OCI-LY3 (cell line): Measurements from ENCODE around the gene PRPF38A.

Experiments
- H2AFZ ChIP-seq: fragments of 200-600, 300-600 bp; shearing (Covaris generic); 2 replicates; pipeline ENCODE4 v1.6.0; 2014; ENCODE audit warnings: antibody characterized with exemption, low read depth, low read length
- H3K27ac ChIP-seq: fragments of 200-600, 300-600 bp; sonication (generic); 2 replicates; pipeline ENCODE4 v1.5.1; 2014; ENCODE audit warnings: mild to moderate bottlenecking, low read length, moderate library complexity, mixed read lengths
- H3K27me3 ChIP-seq: fragments of 200-600, 300-600 bp; sonication (generic); 2 replicates; pipeline ENCODE4 v1.6.1; 2014; ENCODE audit warnings: low read depth, low read length, mixed read lengths
- H3K36me3 ChIP-seq: fragments of 200-600, 300-600 bp; sonication (generic); replicated peaks from 2 replicates; pipeline ENCODE3; 2014; ENCODE audit warnings: low read depth, low read length, mixed read lengths
- H3K4me1 ChIP-seq: fragments of 300-600, 200-600 bp; sonication (generic); 2 replicates; pipeline ENCODE4 v1.6.1; 2014; ENCODE audit warnings: low read length, mixed read lengths
- H3K4me2 ChIP-seq: fragments of 200-600, 300-600 bp; sonication (generic); 2 replicates; pipeline ENCODE4 v1.6.1; 2014; ENCODE audit warnings: low read length, mixed read lengths
- H3K4me3 ChIP-seq: fragments of 300-600, 200-600 bp; sonication (generic); 2 replicates; pipeline ENCODE4 v1.5.1; 2014; ENCODE audit warnings: antibody characterized with exemption, mild to moderate bottlenecking, low read length, moderate library complexity
- H3K79me2 ChIP-seq: fragments of 300-600, 200-600 bp; shearing (Covaris generic); 2 replicates; pipeline ENCODE4 v1.6.1; 2014; ENCODE audit warnings: mild to moderate bottlenecking, low read length, mixed read lengths
- H3K9ac ChIP-seq: fragments of 300-600, 200-600 bp; shearing (Covaris generic); 2 replicates; pipeline ENCODE4 v1.6.0; 2014; ENCODE audit warnings: mild to moderate bottlenecking, low read length, moderate library complexity
- H3K9me3 ChIP-seq: fragments of 200-600, 300-600 bp; shearing (Covaris generic); 2 replicates; pipeline ENCODE4 v1.6.1; 2014; ENCODE audit warnings: low read length, mixed read lengths; ENCODE audit not compliant: insufficient read depth
- H4K20me1 ChIP-seq: fragments of 200-600, 300-600 bp; sonication (generic); 2 replicates; pipeline ENCODE4 v1.6.1; 2016; ENCODE audit warnings: low read length, mixed read lengths; ENCODE audit not compliant: insufficient read depth
- EZH2phosphoT487 ChIP-seq: fragments of 200-600 bp; shearing (Covaris generic); IDR thresholded peaks from 2 replicates; pipeline ENCODE4 v1.6.1; 2018; ENCODE audit warnings: antibody characterized with exemption, mixed run types, low read depth
- TF ChIP-seq, protein P1 (sequence below): fragments of 200-600, 300-600 bp; sonication (generic); IDR thresholded peaks from 2 replicates; pipeline ENCODE4 v1.5.1; 2014; ENCODE audit warnings: antibody characterized with exemption, low read length, low read depth

The PRPF38A gene, protein sequence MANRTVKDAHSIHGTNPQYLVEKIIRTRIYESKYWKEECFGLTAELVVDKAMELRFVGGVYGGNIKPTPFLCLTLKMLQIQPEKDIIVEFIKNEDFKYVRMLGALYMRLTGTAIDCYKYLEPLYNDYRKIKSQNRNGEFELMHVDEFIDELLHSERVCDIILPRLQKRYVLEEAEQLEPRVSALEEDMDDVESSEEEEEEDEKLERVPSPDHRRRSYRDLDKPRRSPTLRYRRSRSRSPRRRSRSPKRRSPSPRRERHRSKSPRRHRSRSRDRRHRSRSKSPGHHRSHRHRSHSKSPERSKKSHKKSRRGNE

DNA sequence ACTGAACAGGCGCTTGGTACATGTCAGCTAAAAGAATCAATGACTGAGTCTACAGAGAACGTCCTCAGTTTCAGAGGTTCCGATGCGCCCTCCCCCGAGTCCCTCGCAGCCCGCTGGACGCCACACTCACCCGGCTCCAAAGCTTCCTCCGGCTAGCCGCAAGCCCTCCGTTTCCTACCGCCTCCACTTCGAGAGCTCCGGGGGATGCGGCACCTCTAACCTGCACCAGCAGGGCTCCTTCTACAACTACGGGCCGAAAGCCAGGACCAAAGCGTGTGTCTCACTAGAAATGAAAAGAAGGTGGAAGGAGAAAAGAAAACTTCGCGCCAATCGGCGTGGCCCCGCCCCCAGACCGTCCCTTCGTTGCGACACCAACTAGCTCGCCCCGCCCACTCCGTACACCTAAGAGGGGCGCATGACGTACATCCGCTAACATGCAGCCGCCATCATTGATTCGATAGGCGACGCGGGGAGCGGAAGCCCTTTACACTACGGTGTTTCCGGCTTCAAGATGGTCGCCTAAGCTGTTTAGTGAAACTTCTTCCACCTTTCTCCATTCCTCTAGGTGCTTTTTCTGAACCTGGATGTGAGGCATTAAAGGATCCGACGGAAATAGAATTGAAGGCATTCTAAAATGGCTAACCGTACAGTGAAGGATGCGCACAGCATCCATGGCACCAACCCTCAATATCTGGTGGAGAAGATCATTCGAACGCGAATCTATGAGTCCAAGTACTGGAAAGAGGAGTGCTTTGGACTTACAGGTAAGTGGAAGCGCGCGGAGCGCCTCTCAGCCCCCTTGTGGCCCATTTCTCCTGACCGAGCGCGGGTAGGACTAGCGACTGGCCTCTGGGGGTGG, at the start of gene PRPF38A, which contains the start of gene ORC1:
TSS of gene PRPF38A (plus strand) at position 487 of the 859 bp plus-strand sequence. CDS start at position 635, 148 bp downstream.
TSS of gene ORC1 (minus strand) at position 308 of the 859 bp plus-strand sequence. CDS start 2,200 bp downstream, outside the sequence.
- peak within 1 kb of the TSS; percentile 90 for H3K9ac ChIP-seq
- peak within 1 kb of the TSS; percentile 83 for H2AFZ ChIP-seq
- peaks cover 17% of the 10 kb centered on the region for H3K4me1 ChIP-seq
- H3K36me3 ChIP-seq, result peaks cover 44% of the 10 kb centered on the region
- peak within 1 kb of the TSS; percentile 70 for H3K27ac ChIP-seq
- peak within 1 kb of the TSS; percentile 81 for H3K4me2 ChIP-seq
- no peaks in the 10 kb centered on the region for H3K27me3 ChIP-seq
- no peaks in the 10 kb centered on the region for H3K9me3 ChIP-seq
- H3K79me2 ChIP-seq, result peaks cover 66% of the 10 kb centered on the region
- H3K4me3 ChIP-seq, result peak within 1 kb of the TSS; percentile 86
- TF ChIP-seq, protein P1, sequence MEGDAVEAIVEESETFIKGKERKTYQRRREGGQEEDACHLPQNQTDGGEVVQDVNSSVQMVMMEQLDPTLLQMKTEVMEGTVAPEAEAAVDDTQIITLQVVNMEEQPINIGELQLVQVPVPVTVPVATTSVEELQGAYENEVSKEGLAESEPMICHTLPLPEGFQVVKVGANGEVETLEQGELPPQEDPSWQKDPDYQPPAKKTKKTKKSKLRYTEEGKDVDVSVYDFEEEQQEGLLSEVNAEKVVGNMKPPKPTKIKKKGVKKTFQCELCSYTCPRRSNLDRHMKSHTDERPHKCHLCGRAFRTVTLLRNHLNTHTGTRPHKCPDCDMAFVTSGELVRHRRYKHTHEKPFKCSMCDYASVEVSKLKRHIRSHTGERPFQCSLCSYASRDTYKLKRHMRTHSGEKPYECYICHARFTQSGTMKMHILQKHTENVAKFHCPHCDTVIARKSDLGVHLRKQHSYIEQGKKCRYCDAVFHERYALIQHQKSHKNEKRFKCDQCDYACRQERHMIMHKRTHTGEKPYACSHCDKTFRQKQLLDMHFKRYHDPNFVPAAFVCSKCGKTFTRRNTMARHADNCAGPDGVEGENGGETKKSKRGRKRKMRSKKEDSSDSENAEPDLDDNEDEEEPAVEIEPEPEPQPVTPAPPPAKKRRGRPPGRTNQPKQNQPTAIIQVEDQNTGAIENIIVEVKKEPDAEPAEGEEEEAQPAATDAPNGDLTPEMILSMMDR, result peak; percentile 31; the same call in 1 of the 2 replicates
- TF ChIP-seq EZH2phosphoT487, result no peak
- H4K20me1 ChIP-seq, result no peaks in the 10 kb centered on the region

DNA sequence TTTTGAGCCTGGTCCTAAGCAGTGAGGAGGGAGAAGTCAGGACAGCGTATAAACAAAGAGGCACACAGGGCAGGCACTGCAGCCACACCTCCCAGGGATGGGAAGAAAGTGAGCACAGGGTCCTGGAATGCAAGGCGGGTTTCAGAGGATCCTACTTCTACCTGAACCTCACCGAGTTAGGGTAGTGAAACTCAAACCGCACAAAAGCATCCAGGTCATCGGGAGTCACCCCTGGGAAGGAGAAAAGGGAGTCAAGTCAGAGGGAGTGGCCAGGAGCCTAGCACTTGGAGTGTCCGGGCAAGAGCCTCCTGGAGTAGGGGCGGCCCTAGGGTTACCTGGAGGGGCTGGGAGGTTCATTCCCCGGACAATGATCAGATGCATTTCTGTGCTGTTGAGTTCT, 49.0 kb upstream of the PRPF38A start:
- H3K27ac ChIP-seq, result no peak overlapping the region
- TF ChIP-seq EZH2phosphoT487, result no peak
- TF ChIP-seq, protein P1, result no peak

GRCh38 chr1:52355847-52356505, 48.4 kb upstream of the PRPF38A start:
- no peaks in the 10 kb centered on the region for H3K27me3 ChIP-seq
- H3K79me2 ChIP-seq, result no peaks in the 10 kb centered on the region
- H2AFZ ChIP-seq, result no peak overlapping the region
- H3K27ac ChIP-seq, result no peak overlapping the region
- no peak overlapping the region for H3K4me3 ChIP-seq
- no peaks in the 10 kb centered on the region for H4K20me1 ChIP-seq
- peaks cover 13% of the 10 kb centered on the region for H3K36me3 ChIP-seq
- no peak overlapping the region for H3K4me2 ChIP-seq
- no peaks in the 10 kb centered on the region for H3K9me3 ChIP-seq
- TF ChIP-seq, protein P1, result no peak
- TF ChIP-seq EZH2phosphoT487, result no peak
- H3K4me1 ChIP-seq, result no peaks in the 10 kb centered on the region
- H3K9ac ChIP-seq, result no peak overlapping the region

More for the DNA sequence above, 49.0 kb upstream of the PRPF38A start:
- no peak overlapping the region for H3K4me3 ChIP-seq
- no peaks in the 10 kb centered on the region for H3K27me3 ChIP-seq
- H4K20me1 ChIP-seq, result no peaks in the 10 kb centered on the region
- H2AFZ ChIP-seq, result no peak overlapping the region
- no peaks in the 10 kb centered on the region for H3K9me3 ChIP-seq
- H3K4me2 ChIP-seq, result no peak overlapping the region
- no peaks in the 10 kb centered on the region for H3K79me2 ChIP-seq
- peaks cover 13% of the 10 kb centered on the region for H3K36me3 ChIP-seq
- no peaks in the 10 kb centered on the region for H3K4me1 ChIP-seq
- H3K9ac ChIP-seq, result no peak overlapping the region
